ENCODE results near the gene UGT1A7.

UGT1A7 gene

GRCh38 chr2:233768076-233768475 is 86.4 kb downstream of the UGT1A7 start:
- Histone ChIP-seq H3F3A (ENCODE audit: insufficient read depth) (no peaks in the 10 kb centered on the region), H3K9me3 (ENCODE audit: insufficient read depth, low read length) (no peaks in the 10 kb centered on the region), H3K79me2 (ENCODE audit: insufficient read depth, low read length) (no peaks in the 10 kb centered on the region), H2AFZ (ENCODE audit: low read depth, low read length, severe bottlenecking) (no peak overlapping the region), H3K4me2 (ENCODE audit: low read depth, low read length, poor library complexity, severe bottlenecking) (no peak overlapping the region), H3K27ac (ENCODE audit: low read depth, low read length) (no peak overlapping the region), H4K20me1 (ENCODE audit: low read depth, low read length) (no peaks in the 10 kb centered on the region), H3K27me3 (ENCODE audit: low read length) (no peaks in the 10 kb centered on the region), H3K9me2 (replicated peaks; ENCODE audit: insufficient read depth, low read length) (no peaks in the 10 kb centered on the region), H3K4me3 (ENCODE audit: insufficient read depth, low read length, poor library complexity, severe bottlenecking) (no peak overlapping the region), H3K36me3 (ENCODE audit: low read length) (no peaks in the 10 kb centered on the region), H3K9ac (ENCODE audit: low read length) (no peak overlapping the region)
- TF ChIP-seq CTCF (IDR thresholded peaks at IDR 0.05; ENCODE audit: insufficient read depth, low read length, poor library complexity, severe bottlenecking): no peak
- no peak for TF ChIP-seq EZH2phosphoT487 (conservative IDR thresholded peaks at IDR 0.05; ENCODE audit: low read length)

- no peak overlapping the region for H3K4me2 ChIP-seq (ENCODE audit: low read depth, low read length, poor library complexity, severe bottlenecking)
- no peaks in the 10 kb centered on the region for H3F3A ChIP-seq (ENCODE audit: insufficient read depth)
- no peak for TF ChIP-seq EZH2phosphoT487 (conservative IDR thresholded peaks at IDR 0.05; ENCODE audit: low read length)
- TF ChIP-seq CTCF (IDR thresholded peaks at IDR 0.05; ENCODE audit: insufficient read depth, low read length, poor library complexity, severe bottlenecking): no peak
- H3K9me2 ChIP-seq (replicated peaks; ENCODE audit: insufficient read depth, low read length): no peaks in the 10 kb centered on the region
- H3K4me3 ChIP-seq (ENCODE audit: insufficient read depth, low read length, poor library complexity, severe bottlenecking): no peak overlapping the region
- no peaks in the 10 kb centered on the region for H3K27me3 ChIP-seq (ENCODE audit: low read length)
- H3K9ac ChIP-seq (ENCODE audit: low read length): no peak overlapping the region
- H3K9me3 ChIP-seq (ENCODE audit: insufficient read depth, low read length): no peaks in the 10 kb centered on the region
- H3K27ac ChIP-seq (ENCODE audit: low read depth, low read length): no peak overlapping the region
- no peaks in the 10 kb centered on the region for H3K36me3 ChIP-seq (ENCODE audit: low read length)
- no peaks in the 10 kb centered on the region for H3K79me2 ChIP-seq (ENCODE audit: insufficient read depth, low read length)
- no peak overlapping the region for H2AFZ ChIP-seq (ENCODE audit: low read depth, low read length, severe bottlenecking)
- no peaks in the 10 kb centered on the region for H4K20me1 ChIP-seq (ENCODE audit: low read depth, low read length)
Measured at GRCh38 chr2:233769260-233769659, 87.6 kb downstream of the UGT1A7 start.

GRCh38 chr2:233772153-233772552 is 90.5 kb downstream of the UGT1A7 start:
- H3K9me3 ChIP-seq (ENCODE audit: insufficient read depth, low read length): no peaks in the 10 kb centered on the region
- H3K9ac ChIP-seq (ENCODE audit: low read length): no peak overlapping the region
- H2AFZ ChIP-seq (ENCODE audit: low read depth, low read length, severe bottlenecking): no peak overlapping the region
- no peak overlapping the region for H3K27ac ChIP-seq (ENCODE audit: low read depth, low read length)
- no peaks in the 10 kb centered on the region for H3K36me3 ChIP-seq (ENCODE audit: low read length)
- no peak overlapping the region for H3K4me2 ChIP-seq (ENCODE audit: low read depth, low read length, poor library complexity, severe bottlenecking)
- no peaks in the 10 kb centered on the region for H3K27me3 ChIP-seq (ENCODE audit: low read length)
- TF ChIP-seq CTCF (IDR thresholded peaks at IDR 0.05; ENCODE audit: insufficient read depth, low read length, poor library complexity, severe bottlenecking) (no peak), EZH2phosphoT487 (conservative IDR thresholded peaks at IDR 0.05; ENCODE audit: low read length) (no peak)
- H3F3A ChIP-seq (ENCODE audit: insufficient read depth): no peaks in the 10 kb centered on the region
- no peaks in the 10 kb centered on the region for H3K9me2 ChIP-seq (replicated peaks; ENCODE audit: insufficient read depth, low read length)
- no peak overlapping the region for H3K4me3 ChIP-seq (ENCODE audit: insufficient read depth, low read length, poor library complexity, severe bottlenecking)
- H3K79me2 ChIP-seq (ENCODE audit: insufficient read depth, low read length): no peaks in the 10 kb centered on the region
- no peaks in the 10 kb centered on the region for H4K20me1 ChIP-seq (ENCODE audit: low read depth, low read length)
